ENCODE results near the gene SMLR1.
"Not testable (repeated sequence)": the region's sequence is repeated elsewhere in the genome, so short reads cannot be mapped to it uniquely, and the experiment has no call there.

The SMLR1 gene

DNA sequence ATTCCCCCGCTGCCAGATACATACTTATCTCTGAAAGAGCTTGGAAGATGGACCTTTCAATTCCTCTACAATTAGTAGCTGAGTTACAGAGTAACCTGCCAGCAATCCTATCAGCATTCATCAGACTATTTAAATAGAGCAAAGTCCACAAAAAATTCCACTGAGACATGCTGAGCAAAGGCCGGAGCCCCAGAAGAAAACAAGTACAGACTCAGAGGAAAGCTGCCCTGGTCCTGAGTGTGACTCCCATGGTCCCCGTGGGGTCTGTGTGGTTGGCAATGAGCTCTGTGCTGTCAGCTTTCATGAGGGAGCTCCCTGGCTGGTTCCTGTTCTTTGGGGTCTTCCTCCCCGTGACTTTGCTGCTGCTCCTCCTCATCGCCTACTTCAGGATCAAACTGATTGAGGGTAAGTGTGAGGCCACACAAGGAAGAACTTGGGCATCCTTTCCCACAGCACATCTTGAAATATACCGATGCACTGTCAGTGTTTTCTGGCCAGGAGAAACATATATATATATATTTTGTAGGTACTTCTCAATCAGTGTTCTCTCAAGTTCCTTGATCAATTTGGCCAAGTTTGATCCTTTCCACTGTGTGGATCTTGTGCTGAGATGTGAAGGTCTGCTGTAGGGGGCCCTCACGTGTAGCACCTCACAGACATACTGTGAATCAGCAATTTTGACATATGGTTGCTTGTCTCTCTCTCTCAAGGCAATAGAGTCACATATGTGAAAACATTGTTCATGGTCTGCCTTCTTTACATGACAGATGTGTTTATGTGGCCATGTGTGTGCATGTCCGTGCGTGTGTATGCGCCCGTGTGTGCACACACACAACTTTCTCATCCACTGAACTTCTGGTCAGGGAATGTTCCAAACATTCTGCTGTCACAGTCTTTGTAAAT, at the start of gene SMLR1:
TSS of gene SMLR1 (plus strand) at position 160 of the 903 bp plus-strand sequence. CDS start at position 168, 8 bp downstream.
- H3K4me3 ChIP-seq (ENCODE audit: low read depth, low read length), result no peak within 1 kb of the TSS
- no peak for DNase-seq (ENCODE audit: low read depth)

DNA sequence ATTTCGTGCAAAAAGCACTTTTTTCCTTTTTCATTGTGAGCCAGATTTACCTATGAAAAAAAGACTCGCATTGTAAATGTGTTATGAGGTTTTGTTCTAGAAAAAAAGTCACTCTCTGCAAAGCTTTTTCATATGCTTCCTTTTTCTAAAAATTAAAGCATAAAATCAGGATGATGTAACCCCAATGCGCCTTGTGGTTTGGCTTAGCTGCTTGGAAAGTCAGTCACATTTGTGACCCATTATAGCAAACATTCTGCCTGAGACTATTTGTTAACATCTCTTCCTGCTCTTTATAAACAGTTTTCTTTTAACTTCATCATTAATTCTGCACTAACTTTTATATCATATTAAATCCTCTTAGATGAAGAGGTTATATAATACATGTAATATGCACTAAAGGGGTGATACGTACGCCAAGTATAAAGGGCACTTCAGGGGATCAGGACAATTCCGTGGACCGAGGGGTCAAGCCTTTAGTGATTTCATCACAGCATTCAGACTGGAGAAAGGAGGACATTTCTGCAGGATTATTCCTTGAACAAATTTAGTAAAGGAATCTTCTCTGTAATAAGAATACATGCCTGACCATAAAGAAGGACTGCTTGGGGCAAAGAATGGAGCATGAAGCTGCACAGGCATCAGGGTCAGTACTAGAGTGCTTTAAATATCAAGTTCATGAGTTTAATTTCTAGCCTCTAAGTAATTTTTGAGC, 48.1 kb upstream of the SMLR1 start:
- peak overlapping the region; percentile 16 for H3K4me3 ChIP-seq (ENCODE audit: low read depth, low read length)

GRCh38 chr6:130779658-130780033, 47.6 kb upstream of the SMLR1 start:
- H3K4me3 ChIP-seq (ENCODE audit: low read depth, low read length), result no peak overlapping the region
- no peak for DNase-seq (ENCODE audit: low read depth)

More for the DNA sequence above, 48.1 kb upstream of the SMLR1 start:
- peak; percentile 60 for DNase-seq (ENCODE audit: low read depth)

- no peak overlapping the region for H3K4me3 ChIP-seq (ENCODE audit: low read depth, low read length)
Observed at GRCh38 chr6:130780122-130780521, 47.1 kb upstream of the SMLR1 start.

GRCh38 chr6:130781557-130781956, 45.6 kb upstream of the SMLR1 start:
- no peak for DNase-seq (ENCODE audit: low read depth)

More at GRCh38 chr6:130780122-130780521, 47.1 kb upstream of the SMLR1 start:
- no peak for DNase-seq (ENCODE audit: low read depth)

GRCh38 chr6:130783416-130784107, 43.6 kb upstream of the SMLR1 start:
- no peak for DNase-seq (ENCODE audit: low read depth)
- H3K4me3 ChIP-seq (ENCODE audit: low read depth, low read length), result no peak overlapping the region

More at GRCh38 chr6:130781557-130781956, 45.6 kb upstream of the SMLR1 start:
- H3K4me3 ChIP-seq (ENCODE audit: low read depth, low read length), result no peak overlapping the region

DNA sequence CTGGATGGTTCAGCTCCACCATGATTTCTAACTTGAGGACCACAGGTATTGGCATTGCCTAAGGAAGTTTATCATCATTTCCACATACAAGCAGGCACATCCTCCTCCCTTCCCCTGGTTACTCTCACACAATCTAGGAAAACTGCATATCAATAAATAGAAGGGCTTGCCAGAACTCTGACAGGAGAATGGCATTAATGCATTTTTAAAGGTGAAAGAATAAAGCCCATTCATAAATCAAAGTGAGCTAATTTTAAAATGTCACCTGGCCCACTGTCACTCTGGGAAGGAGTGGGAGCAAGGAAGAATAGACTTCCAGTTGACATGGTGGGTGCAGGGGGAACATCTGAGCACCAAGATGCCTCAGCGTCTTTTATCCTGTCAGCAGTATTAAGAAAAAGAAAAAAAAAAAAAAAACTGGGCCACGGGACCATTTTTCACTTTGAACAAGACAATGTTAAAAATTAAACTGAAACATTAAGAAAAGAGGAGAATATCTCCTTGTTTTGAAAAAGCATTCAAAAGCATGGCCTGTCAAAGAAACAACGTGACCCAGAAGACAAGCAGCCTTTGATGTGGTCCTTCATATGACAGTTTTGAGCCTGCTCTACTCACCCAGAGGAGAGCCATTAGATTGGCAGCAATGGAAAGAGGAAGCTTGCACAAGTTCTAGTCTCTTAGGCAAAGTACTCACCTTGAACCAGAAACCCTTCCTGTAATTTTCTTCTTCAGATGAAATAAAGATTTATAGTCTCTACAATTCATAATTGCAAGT, 39.3 kb upstream of the SMLR1 start:
- no peak overlapping the region for H3K4me3 ChIP-seq (ENCODE audit: low read depth, low read length)
- no peak for DNase-seq (ENCODE audit: low read depth)

- no peak overlapping the region for H3K4me3 ChIP-seq (ENCODE audit: low read depth, low read length)
- DNase-seq (ENCODE audit: low read depth), result no peak
Observed at GRCh38 chr6:130788954-130789353, 38.3 kb upstream of the SMLR1 start.

DNA sequence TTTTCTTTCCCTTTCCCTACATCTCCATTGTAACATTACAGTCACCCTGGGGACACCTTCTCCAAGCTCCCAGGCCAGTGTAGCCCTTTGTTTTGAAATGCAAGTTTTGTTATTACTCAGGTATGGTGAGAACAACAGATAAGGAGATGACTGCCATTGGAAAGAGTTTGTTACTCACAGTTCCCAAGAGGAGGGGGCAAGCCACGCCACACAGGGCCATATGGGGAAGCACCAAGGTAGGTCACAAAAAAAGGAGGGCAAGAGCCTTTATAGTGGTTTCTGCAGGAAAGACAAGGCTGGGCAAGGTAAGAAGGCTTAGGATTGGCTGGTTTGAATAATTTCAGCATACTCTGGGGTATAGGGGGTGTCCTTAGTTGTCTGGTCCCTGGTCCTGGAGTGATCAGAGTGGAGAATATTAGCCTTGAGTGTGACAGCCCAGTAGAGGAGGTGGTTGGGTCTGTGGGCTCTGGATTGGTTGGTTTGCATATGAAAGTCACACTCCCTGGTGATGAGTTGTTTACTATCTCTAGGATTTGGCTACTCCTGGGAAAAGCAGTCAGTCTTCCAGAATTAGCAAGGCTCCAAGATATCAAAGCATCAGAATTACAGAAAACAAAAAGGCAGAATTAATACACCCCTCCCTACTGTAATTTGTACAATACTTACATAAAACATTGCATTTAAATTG, 33.1 kb upstream of the SMLR1 start:
- DNase-seq (ENCODE audit: low read depth), result no peak
- no peak overlapping the region for H3K4me3 ChIP-seq (ENCODE audit: low read depth, low read length)

- DNase-seq (ENCODE audit: low read depth), result no peak
- no peak overlapping the region for H3K4me3 ChIP-seq (ENCODE audit: low read depth, low read length)
Observed at GRCh38 chr6:130794738-130795137, 32.5 kb upstream of the SMLR1 start.

GRCh38 chr6:130796313-130796905, 30.8 kb upstream of the SMLR1 start:
- peak; percentile 81 for DNase-seq (ENCODE audit: low read depth)
- H3K4me3 ChIP-seq (ENCODE audit: low read depth, low read length), result no peak overlapping the region

DNA sequence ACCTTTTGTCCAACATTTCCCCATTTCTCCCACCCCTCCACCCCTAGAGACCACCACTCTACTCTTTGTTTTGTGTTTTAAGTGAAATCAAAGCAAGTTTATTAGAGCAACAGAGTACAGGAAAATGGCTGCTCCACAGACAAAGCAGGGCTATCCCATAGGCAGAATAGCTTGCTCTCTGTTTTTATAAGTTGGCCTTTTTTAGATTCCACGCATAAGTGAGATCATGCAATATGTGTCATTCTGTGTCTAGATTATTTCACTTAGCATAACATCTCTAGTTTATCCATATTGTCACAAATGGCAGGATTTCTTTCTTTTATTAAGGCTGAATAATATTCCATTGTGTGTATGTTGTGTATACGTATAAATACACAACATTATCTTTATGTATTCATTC, 30.1 kb upstream of the SMLR1 start:
- DNase-seq (ENCODE audit: low read depth), result no peak
- H3K4me3 ChIP-seq (ENCODE audit: low read depth, low read length), result no peak overlapping the region

DNA sequence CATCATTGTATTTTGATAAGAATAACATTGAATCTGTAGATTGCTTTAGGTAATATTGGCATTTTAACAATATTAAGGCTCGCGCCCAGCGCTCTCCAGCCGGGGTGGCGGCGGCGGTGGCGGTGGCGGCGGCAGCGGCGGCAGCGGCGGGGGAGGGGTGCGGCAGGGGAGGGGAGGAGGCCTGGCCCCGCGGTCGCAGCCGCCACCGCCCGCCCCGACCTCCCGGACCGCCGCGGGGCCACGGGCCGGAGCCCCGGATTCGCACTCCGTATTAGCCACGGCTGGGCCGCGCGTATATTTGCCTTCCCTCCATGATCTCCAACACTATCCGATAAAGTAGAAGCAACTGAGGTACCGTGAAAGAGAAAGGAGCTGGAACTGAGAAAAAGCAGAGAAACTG, 25.8 kb upstream of the SMLR1 start:
- not testable (repeated sequence) for DNase-seq (ENCODE audit: low read depth); H3K4me3 ChIP-seq (ENCODE audit: low read depth, low read length)

GRCh38 chr6:130810307-130811030, 16.7 kb upstream of the SMLR1 start:
- H3K4me3 ChIP-seq (ENCODE audit: low read depth, low read length), result no peak overlapping the region
- DNase-seq (ENCODE audit: low read depth), result no peak

DNA sequence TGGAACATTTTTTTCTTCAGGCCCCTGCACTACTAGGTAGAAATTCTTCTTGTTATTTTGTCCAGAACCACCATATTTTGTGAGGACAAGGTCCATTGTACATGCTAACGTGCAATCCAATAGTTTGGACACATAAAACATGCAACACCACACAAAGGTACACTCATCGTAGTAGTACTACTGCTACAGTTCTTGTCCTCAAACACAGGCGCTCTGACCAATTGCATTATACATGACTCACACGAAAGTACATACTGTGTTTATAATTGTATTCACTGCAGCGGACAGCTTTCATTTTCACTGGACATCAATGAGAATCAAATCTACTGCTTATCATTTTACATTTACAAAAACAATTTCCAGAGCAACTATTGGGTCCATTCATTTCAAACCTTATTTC, 15.3 kb upstream of the SMLR1 start:
- no peak for DNase-seq (ENCODE audit: low read depth)
- H3K4me3 ChIP-seq (ENCODE audit: low read depth, low read length), result no peak overlapping the region

DNA sequence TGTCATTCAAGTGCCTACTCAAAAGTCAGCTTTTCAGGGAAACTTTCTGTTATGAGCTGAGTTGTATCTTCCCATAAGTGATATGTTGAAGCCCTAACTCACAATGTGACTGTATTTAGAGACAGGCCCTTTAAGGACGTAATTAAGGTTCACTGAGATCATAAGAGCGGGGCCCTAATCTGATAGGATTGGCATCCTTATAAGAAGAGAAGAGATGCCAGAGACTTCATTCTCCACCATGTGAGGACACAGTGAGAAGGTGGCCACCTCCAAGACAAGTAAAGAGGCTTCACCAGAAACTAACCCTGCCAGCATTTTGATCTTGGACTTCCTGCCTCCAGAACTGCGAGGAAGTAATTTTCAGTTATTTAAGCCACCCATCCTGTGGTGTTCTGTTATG, 12.7 kb upstream of the SMLR1 start:
- H3K4me3 ChIP-seq (ENCODE audit: low read depth, low read length), result no peak overlapping the region
- no peak for DNase-seq (ENCODE audit: low read depth)

GRCh38 chr6:130815200-130816071, 11.8 kb upstream of the SMLR1 start:
- no peak overlapping the region for H3K4me3 ChIP-seq (ENCODE audit: low read depth, low read length)
- no peak for DNase-seq (ENCODE audit: low read depth)

Data from skeletal muscle cell (primary cell).